ENCODE measurements around the gene RTN4R.
"Not testable (repeated sequence)": the region's sequence is repeated elsewhere in the genome, so short reads cannot be mapped to it uniquely, and the experiment has no call there.

RTN4R gene

DNA sequence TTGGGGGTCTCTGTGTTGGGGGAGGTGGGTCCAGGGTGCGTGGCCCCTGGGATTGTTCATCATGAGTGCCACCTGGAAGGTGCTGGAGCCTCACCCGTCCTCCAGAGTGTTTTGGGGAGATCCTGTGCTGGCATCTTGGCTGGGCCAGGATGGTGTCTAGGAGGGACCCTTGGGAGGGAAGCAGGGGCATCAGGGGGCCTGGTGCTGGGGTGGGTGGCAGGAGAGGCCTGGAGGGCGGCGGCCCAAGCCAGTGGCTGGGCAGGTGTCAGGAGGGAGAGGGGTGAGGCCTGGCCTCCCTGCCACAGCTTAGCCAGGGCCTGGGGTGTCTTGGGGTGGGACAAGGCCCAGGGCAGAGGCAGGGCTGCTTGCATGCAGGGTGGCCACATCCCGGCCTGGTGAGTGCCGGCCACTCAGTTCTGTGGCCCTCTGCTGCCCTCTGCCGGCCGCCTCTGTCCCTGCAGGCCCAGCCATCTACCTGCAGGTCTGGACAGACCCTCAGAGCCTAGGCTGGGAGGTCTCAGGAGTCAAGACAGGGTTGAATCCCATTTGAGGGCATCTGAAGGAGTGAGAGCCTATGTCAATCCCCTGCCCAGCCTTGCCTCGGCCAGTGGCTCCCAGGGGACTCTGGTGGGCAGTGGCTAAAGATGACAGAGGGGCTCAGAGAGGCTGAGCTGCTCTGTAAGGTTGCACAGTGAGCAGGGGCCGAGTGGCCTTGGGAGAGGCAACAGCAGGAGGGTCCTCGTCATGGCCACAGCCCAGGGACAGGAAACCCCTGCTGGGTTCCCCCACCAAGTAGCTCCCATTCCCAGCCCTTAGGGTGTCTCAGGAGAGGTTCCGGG lies 17.6 kb upstream of the RTN4R start:
- DNase-seq: peak; percentile 12

DNA sequence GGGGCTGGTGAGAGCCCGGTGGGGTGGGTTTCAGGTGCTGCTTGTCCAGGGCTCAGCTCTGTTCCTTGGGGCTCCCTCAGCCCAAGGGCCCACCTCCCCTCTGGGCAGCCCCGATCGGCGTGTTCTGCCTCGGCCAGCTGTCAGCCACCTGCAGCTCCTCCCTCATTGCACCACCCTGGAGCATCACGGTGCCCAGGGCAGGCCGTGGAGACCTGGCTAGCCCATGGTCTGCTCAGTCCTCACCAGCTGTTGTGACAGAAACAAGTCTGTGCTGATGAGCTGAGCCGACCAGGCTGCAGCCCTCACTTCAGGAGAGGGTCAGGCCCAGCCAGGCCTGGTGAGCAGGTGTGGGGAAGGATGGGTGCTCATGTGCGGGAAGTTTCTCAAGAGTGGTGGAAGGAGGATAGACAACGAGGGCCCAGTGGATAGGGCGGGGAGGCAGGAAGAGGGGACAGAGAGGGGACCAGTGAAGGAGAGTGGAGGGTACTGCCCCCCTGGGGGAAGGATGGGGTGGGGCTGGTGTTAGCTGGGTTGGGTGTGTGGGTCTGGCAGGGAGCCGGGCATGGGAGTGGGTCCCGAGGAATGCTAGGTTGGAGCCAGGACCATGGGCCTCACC lies 16.5 kb upstream of the RTN4R start:
- DNase-seq: no peak

DNA sequence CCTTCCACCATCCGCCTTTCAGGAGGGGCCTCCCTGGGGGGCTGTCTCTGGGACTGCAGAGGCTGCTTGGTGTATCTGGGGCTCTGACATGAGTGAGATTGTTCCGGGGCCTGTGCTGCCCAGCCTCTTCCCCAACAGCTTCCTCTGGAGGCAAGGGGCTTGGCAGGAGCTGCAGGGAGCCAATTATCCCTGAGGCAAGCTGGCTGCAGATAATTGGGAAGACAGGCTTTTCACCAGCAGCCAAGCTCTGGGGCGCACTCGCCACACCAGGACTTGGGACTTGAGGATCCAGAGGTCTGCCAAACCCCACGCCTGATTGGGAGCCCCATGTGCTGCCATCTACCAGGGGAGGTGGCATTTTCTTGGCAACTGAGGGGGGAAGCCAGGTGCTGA lies 15.6 kb upstream of the RTN4R start:
- DNase-seq: no peak

DNA sequence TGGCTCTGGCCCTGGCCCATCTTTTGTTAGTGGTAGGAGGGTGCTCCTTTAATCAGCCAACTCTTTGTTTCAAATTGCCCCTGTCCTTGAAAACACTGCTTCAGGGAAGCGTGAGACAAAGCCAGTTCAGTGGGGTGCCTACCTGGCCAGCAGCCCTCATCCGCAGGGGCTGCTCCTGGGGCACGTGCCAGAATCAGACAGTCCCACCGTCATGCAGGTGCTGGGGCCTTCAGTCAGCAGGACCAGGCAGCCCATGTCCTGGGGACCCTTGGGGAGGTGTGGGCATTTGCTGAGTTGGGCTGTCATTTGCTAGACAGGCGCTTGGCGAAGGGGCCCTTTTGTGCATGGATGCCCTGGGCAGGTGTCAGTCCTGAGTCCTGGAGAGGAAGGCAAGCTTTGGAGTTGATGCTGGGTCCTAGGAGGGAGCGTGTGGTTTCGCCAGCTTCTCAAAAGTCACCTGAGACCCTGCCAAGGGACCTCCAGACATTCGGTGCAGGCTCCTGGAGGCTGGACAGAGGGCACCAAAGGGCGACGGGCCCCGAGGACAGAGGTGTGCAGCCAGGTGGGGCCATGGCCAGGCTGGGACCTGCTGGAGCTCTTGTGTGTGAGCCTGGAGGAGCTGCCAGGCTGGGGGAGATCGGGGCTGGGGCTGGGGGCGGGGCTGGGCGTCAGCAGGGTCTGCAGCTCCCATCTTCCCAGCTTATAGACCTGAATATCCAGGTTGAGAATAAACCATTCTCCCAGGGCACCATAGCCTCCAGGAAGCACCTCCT lies 15.0 kb upstream of the RTN4R start:
- DNase-seq: no peak

DNA sequence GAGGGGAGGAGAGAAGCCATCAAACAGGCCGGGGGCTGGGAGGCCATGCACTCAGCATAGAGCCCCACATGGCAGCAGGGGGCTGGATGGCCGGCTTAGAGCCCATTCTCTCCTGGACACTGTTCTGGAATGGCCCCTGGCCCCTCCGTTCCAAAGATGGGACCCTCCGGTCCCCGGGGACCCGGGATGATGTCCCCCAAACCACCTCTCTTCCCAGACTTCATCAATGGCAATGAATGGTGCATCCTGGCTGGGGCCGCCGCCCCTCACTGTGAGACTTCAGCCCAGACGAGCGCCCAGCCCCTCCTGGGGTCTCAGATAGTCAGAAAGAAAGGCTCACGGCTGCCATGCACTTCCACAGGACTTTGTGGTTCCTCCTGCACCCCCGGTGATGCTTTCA lies 13.8 kb upstream of the RTN4R start:
- DNase-seq: no peak

DNA sequence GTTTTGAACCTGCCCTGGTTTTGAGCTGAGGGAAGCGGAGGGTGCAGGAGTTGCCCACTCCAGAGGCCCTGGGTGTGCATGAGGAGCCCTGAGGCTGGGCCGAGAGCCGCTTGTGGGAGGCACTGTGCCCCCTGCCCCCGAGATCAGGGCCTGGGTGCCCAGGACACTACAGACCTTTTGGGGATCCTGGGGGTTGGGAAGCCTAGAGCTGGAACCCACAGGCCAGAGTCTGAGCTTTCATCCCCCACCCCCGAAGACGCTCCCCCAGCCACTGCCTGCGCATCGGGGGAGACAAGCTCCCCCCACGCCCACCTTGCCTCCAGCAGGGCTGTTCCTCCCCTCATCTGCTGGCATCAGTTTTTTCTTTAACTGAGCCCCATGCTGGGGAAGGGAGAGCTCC lies 13.4 kb upstream of the RTN4R start:
- not testable (repeated sequence) for DNase-seq

DNA sequence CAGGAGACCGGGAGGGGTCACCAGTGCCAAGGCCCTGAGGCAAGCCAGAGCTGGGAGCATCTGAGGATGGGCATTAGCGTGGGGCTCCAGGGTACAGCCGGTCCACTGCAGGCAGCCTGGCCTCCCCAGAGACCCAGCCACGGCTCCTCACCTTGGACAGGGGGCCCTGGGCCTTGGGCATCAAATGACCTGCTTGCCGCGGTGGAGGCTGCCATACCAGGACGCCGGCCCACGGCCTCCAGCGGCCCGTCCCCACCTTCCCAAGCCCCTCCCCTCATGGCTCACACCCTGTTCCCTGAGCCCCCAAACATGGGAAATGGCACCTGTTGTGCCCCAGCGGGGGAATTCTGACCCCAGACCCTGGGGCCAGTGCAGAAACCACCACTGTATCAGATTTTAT lies 12.7 kb upstream of the RTN4R start:
- no peak for DNase-seq

DNA sequence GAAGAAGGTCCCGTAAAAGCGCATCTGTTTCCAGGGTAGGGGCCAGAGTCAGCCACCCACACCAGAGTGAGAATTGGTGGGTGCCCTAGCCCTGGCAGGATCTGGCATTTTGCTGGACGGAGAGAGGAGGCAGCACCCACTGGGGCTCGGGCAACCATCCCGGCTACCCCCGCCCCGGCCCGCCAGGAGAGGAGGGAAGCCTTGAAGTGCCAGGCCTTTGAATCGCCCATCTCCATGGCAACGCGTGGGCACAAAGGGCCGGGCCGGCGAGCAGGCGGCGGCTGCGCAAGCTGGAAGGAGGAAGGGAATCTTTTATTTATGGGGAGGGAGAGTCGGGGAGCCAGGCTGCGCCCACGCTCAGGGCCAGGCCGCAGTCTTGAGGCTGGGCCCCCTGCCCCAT lies 12.0 kb upstream of the RTN4R start:
- DNase-seq: peak; percentile 6

DNA sequence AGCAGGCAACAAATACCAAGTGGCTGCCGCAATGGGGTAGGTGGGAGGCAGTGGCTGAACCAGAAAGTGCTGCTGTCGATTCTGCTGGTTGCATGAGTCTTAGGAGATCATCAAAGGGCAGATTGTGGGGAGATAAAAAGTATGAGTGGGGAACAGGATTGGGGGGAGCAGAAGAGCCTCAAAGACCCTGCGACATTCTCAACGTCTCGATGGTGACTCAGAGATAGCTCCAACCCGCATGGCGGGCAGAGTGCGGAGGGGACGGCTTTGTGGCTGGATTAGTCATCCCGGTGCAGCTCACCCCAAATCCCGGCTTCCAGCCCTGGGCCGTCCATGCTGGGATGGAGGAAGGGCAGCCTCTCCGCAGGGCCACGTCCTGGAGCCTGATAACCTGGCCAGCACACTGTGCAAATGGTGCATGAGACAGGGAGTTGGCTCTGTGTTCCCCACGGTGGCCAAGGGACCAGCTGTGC lies 11.6 kb upstream of the RTN4R start:
- DNase-seq: peak; percentile 17

DNA sequence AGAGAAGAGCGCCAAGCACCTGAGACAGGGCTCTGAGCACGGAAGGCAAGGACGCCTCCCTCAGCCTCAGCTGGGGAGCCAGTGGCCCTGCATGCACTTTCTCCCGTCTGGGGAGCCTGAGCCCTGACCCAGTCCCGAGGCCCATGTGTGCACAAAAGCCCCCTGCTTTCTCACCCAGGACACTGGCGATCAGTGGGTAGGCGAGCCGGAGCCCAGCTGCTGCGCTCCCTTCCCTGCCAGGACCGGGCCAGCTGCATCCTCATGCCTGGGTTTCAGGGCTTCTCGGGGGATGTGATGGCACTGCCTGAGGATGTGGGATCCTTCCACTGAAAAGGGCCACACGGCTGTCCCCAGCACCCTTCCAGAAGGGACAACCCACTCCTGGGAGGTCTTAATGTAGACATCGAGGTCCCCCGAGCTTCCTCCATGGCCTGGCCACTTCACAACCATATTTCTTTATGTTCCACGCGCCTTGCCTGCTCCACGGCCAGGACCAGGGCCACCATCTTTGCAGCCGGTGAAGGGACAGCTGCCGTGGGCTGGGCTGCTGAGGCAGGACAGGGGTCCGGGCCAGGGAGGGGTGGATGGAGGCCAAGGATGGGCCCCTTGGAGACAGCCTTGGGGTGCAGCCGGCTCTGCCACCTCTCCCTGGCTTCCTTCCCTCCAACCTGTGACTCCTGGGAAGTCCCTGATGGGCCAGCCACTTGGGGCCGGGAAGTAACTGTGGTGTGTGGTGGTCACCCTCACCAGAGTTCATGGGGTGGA lies 10.8 kb upstream of the RTN4R start:
- DNase-seq: not testable (repeated sequence)

DNA sequence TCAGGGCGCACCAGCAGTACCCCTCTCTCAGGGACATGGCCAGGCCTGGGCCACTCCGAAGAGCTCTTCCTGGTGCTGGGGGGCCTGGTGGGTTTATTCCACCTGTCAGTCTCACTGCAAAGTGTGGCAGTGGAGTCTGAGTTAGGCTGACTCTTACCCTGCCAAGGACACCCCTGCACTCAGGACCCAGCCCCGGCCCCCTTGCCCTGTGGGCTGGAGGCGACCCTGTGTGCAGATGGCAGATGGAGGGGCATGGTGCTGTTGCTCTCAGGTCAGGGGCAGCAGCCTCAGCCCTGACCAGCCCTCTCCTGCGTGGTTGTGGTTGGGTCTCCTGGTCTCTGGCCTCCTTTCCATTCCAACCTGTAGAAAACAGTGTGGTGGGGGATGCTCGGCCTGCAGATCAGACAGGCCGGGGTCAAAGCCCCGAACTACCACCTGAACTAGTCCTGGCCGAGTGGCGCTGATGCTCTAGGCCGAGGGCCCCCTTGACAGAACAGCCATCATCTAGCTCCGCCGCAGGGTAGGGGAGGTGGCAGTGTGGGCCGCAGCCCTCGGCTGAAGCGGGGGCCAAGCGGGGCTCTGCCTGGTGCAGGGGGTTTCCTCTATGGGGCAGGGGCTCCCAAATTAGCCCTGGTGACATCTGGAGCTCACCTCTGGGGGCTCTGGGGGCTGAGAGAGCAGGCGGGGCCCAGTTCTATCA lies 10.0 kb upstream of the RTN4R start:
- DNase-seq: not testable (repeated sequence)

DNA sequence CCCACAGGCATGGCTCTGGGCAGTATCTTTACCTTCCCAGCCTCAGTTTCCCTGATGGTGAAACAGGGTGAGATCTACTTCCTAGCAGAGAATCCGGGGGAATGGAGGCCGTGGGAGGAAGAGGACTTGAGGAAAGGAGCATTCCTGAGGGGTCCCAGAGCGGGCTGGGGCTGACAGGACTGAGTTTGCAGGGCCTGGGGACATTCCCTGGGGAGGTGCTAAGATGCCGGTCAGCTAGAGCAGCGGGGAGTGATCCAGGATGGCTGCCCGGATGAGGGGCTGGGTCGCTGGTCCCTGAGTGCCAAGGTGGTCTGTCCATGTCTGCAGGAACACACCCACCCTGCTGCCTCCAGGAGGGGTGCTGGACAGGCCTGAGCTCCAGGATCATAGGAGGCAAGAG lies 8.3 kb upstream of the RTN4R start:
- DNase-seq: no peak

DNA sequence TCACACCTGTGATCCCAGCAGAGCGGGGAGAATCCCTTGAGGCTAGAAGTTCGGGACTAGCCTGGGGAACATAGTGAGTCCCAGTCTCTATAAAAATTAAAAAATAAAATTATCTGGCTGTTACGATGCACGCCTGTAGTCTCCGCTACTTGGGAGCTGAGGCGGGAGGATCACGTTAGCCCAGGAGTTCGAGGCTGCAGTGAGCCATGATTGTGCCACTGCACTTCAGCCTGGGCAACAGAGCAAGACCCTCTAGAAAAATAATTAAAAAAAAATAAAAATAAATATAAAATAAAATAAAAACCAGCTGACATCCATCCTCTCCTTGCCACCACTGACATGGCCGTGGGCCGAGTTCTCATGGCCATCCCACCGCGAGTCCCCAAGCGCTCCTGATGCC lies 7.7 kb upstream of the RTN4R start:
- no peak for DNase-seq

DNA sequence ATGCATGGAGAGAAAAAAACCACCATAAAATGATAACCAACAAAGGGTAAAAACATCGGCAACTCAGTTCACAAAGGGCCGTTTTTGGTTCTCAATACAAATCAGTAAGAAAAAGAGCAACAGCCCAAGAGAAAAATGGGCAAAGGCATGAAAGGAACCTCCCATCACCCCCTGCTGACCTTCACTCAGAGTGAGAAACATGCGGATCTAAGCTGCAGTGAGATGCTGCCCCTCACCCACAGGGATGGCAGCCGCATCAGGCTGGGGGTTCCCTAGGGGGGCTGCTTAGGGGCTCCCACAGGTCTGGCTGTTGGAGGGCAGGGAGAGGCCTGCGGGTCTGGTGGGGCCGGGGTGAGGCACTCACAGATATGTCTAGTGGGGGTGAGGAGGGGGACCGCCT lies 7.2 kb upstream of the RTN4R start:
- not testable (repeated sequence) for DNase-seq

DNA sequence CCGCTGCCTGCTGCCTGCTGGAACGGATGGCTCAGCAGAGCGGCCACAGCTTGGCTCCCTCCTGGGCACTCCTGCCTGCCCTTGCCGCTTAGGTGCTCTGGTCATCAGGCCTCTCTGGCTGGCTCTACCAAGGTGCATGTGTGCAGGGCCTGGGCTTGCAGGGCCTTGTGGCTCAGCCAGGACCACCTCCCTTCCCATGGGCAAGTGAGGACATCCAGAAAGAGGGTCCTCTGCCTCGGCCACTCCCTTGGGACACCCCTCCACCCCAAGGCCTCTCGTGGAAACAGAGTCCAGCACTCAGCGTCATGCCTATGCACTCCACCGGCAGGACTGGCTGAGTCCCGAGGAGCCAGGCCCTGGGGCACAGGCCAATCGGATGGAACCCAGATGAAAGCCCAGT lies 6.3 kb upstream of the RTN4R start:
- DNase-seq: not testable (repeated sequence)

DNA sequence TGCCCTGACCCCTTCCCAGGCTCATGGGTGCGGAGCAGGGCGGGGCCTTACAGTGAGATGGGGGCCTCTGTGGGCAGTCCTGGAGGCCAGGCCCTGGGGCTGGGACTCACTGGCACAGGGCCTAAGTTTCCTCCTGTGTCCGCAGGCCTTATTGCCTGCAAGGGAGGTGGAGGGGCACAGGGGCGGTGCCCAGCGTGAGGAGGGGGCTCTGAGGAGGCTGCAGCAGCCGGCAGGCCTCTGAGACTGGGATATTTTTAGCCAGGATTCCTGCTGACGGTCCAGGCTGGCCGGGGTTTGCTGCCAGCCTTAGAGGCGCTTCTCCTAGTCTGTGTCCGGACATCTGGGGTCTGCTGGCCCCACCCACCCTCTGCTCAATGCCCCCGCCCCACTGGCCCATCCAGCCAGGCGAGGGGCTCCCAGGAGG lies 5.7 kb upstream of the RTN4R start:
- DNase-seq: no peak

DNA sequence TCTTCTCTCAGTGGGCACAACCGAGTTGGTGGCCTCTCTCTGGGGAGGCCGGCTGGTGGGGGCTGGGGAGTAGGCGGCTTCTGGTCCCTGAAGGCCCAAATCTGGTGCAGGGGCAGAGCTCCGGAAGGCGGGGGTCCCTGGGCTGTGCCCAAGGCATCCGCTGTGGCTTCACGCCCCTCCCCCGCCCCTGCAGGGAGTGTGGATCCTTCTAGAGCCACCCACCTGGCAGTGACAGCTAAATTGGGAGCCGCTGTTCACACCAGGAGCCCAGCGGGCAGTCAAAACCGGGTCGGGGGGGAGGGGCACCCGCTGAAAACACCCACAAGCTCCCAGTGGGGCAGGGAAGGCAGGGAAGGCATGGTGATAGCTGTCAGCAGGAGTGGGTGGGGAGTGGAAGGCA lies 4.6 kb upstream of the RTN4R start:
- DNase-seq: no peak

DNA sequence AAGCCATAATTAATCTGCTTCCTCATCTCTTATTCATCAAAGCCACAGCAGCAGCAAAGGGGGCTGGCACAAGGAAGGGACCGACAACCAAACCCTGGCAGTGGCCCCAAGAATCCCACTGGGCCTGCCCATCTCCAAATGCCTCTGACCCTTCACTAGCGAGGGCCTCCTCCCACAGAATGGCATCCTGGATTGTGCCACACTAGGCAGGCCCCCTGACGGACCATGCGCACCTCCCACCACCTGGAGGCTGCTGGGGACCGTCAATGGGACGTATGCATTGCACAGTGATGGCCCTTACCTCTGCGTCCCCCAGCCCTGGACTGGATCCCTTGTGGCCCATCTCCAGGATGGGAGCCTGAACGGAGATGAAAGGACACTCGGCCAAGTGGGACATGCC lies 4.1 kb upstream of the RTN4R start:
- no peak for DNase-seq

DNA sequence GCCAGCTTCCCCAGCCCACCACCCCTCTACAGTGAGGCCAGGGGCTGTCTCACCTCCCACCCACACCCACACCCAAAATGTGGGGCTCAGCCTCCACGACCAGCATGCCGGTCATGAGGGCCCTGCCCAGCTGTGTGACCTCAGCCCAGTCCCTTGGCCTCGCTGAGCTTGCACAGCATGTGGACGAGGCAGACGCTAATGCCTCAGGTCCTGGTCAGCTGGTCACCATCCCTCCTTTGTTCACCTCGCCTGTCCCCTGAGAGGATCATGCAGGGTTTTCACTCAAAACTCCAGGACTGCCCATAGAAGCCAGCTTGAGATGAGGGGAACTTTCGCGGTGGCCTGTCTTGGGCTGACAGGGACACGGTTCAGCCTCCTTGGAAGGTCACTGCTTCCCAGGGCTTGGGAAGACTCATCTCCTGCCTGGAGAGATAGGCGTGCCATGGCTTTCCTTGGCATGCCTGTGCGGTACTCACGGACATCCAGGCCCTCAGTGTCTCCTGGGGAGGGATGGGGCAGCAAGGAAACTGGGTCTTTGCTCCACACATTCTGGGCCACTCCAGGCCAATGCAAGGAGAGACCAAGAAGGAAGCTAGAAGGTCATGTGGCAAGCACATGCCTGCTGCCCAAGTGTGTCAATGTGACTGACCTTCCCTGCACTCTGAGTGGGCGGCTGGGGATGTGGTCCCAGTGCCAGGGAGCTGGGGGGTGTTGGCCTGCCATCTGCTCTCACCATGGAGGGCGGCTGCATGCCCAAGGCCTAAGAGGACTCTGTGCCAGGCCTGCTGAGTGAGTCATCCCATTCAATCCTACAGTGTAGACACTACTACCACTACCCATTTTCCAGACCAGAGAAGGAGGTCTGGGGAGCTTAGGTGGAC lies 3.2 kb upstream of the RTN4R start:
- DNase-seq: no peak

DNA sequence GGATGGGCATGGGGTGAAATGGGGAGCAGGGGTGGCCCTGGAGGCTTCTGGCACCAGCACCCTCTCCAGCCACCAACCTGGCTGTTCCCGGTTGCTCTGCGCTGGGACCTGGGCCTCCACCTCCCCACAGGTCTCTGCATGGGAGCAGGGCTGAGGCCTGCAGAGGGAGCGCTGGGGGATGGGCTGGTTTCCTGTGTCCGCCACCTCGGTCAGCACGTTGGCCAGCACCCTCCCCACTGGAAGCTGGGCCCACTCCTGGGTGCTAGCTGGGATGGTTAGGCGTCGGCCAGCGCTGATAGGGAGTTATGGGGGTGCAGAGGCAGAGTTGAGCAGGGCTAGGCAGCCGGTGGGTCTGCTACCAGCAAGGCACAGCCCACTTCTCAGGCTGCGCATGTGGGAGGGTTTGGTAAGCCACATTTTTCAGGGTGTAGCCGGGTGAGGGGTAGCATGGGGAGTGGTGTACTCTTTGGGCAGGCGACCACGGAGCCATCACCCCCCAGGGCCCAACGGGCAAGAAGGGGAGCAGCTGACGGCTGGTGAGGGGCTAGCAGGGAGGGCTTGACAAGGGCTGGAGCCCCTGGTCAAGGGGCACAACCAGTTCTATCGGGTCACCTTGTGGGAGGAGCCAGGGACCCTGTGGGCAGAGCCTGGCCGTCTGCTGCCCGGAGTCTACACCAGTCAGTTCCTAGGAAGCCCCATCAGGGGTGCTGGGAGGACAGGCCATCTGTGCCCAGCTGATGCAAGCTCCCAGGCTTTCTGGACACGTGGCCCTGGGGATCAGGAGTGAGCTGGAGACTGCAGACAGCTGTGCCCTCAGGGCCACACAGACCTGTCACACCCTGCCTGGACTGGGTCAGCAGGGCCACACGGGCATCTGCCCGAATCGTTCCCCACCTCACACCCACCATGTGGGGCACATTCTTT lies 2.3 kb upstream of the RTN4R start:
- not testable (repeated sequence) for DNase-seq

Measured in MV-4-11 (cell line).